WTC11 (cell line): Measurements from ENCODE around the gene ACAT2. TPM values are rescaled to one million over a fixed set of nuclear protein-coding genes. Genes with fewer than 3 reads are reported as not detected.

Source experiments
- ATAC-seq: fragments of 200-7000 bp; cut with Tn5 transposase; 2 replicates; pipeline ENCODE4 v1.10.0; 2021; ENCODE audit warnings: mild to moderate bottlenecking, moderate library complexity
- CTCF ChIA-PET: fragments of 300-600 bp; sonication (Branson Sonifier 250); formaldehyde crosslinking; loops from one replicate; lab custom pipeline; 2021; ENCODE audit warnings: antibody characterized with exemption; lab: Charles Lee
- POLR2A ChIA-PET: fragments of 350-600 bp; sonication (Branson Sonifier 250); formaldehyde crosslinking; loops from one replicate; lab custom pipeline; 2021; ENCODE audit warnings: antibody characterized with exemption; lab: Charles Lee
- DNase-seq: peaks from one replicate; pipeline ENCODE4 v3.0.0; 2021; ENCODE audit warnings: low spot score
- H3K27ac Mint-ChIP-seq: 2 replicates; pipeline ENCODE4 v1.8.0; 2021; ENCODE audit warnings: mixed read lengths
- H3K27me3 Mint-ChIP-seq: 2 replicates; pipeline ENCODE4 v1.8.0; 2021; ENCODE audit warnings: low read depth, mild to moderate bottlenecking, moderate library complexity, mixed read lengths
- H3K36me3 Mint-ChIP-seq: 2 replicates; pipeline ENCODE4 v1.8.0; 2021; ENCODE audit warnings: mixed read lengths
- H3K4me1 Mint-ChIP-seq: 2 replicates; pipeline ENCODE4 v1.8.0; 2022; ENCODE audit warnings: mixed read lengths
- H3K4me3 Mint-ChIP-seq: 2 replicates; pipeline ENCODE4 v1.8.0; 2021; ENCODE audit warnings: mild to moderate bottlenecking, moderate library complexity, mixed read lengths
- H3K9me3 Mint-ChIP-seq: 2 replicates; pipeline ENCODE4 v1.8.0; 2021; ENCODE audit warnings: mixed read lengths
- EMX1 ChIP-seq: fragments of 250-450 bp; sonication (Bioruptor Pico); IDR thresholded peaks from 2 replicates; pipeline ENCODE4 v1.8.0; 2021; ENCODE audit warnings: mild to moderate bottlenecking
- FOXJ3 ChIP-seq: sonication (generic); formaldehyde crosslinking; IDR thresholded peaks from 2 replicates; pipeline ENCODE4 v1.9.0; 2021; ENCODE audit warnings: missing genetic modification reagents, mild to moderate bottlenecking, borderline replicate concordance
- GABPB1 ChIP-seq: sonication (generic); formaldehyde crosslinking; IDR thresholded peaks from 2 replicates; pipeline ENCODE4 v1.8.1; 2023; ENCODE audit warnings: mild to moderate bottlenecking, missing genetic modification reagents
- MYBL2 ChIP-seq: sonication (generic); formaldehyde crosslinking; IDR thresholded peaks from 2 replicates; pipeline ENCODE4 v1.8.1; 2023; ENCODE audit warnings: mild to moderate bottlenecking, moderate library complexity, missing genetic modification reagents
- SOX15 ChIP-seq: fragments of 250-450 bp; sonication (Bioruptor Pico); IDR thresholded peaks from 2 replicates; pipeline ENCODE4 v1.9.0; 2021; ENCODE audit warnings: mild to moderate bottlenecking
- ZNF121 ChIP-seq: sonication (generic); formaldehyde crosslinking; IDR thresholded peaks from 2 replicates; pipeline ENCODE4 v1.8.0; 2023; ENCODE audit warnings: missing genetic modification reagents
- ZNF138 ChIP-seq: sonication (generic); formaldehyde crosslinking; conservative IDR thresholded peaks from 2 replicates; pipeline ENCODE4 v1.8.1; 2022; ENCODE audit warnings: mild to moderate bottlenecking, moderate library complexity, missing genetic modification reagents
- ZNF263 ChIP-seq: sonication (generic); formaldehyde crosslinking; IDR thresholded peaks from 2 replicates; pipeline ENCODE4 v1.8.1; 2022; ENCODE audit warnings: low read depth, mild to moderate bottlenecking, moderate library complexity, missing genetic modification reagents
- ZNF317 ChIP-seq: sonication (generic); formaldehyde crosslinking; IDR thresholded peaks from 2 replicates; pipeline ENCODE4 v1.8.1; 2023; ENCODE audit warnings: low read depth, mild to moderate bottlenecking, moderate library complexity, missing genetic modification reagents, borderline replicate concordance
- ZNF396 ChIP-seq: fragments of 250-450 bp; sonication (Bioruptor Pico); IDR thresholded peaks from 2 replicates; pipeline ENCODE4 v1.8.0; 2021; ENCODE audit warnings: mild to moderate bottlenecking, moderate library complexity, borderline replicate concordance
- total RNA-seq: library from RNA; stranded (reverse); gene quantifications from 3 replicates; pipeline ENCODE4 v1.2.3, GENCODE V29; 2021
- TF ChIP-seq, protein P1 (sequence below): sonication (generic); formaldehyde crosslinking; IDR thresholded peaks from 2 replicates; pipeline ENCODE4 v1.8.0; 2022; ENCODE audit warnings: mild to moderate bottlenecking, missing genetic modification reagents
- TF ChIP-seq, protein P2 (sequence below): sonication (generic); formaldehyde crosslinking; IDR thresholded peaks from 2 replicates; pipeline ENCODE4 v1.8.1; 2023; ENCODE audit warnings: mild to moderate bottlenecking, missing genetic modification reagents, moderate library complexity
- TF ChIP-seq, protein P3 (sequence below): fragments of 250-450 bp; sonication (Bioruptor Pico); IDR thresholded peaks from 2 replicates; pipeline ENCODE4 v2.1.2; 2022; ENCODE audit warnings: mild to moderate bottlenecking, moderate library complexity
- TF ChIP-seq, protein P4 (sequence below): fragments of 250-450 bp; sonication (Bioruptor Pico); IDR thresholded peaks from 2 replicates; pipeline ENCODE4 v1.9.0; 2021; ENCODE audit warnings: mild to moderate bottlenecking
- TF ChIP-seq, protein P5 (sequence below): sonication (generic); formaldehyde crosslinking; IDR thresholded peaks from 2 replicates; pipeline ENCODE4 v1.8.1; 2022; ENCODE audit warnings: low read depth, mild to moderate bottlenecking, moderate library complexity, missing genetic modification reagents, borderline replicate concordance
- TF ChIP-seq, protein P6 (sequence below): sonication (generic); formaldehyde crosslinking; IDR thresholded peaks from 2 replicates; pipeline ENCODE4 v1.8.0; 2022; ENCODE audit warnings: missing genetic modification reagents

ACAT2 gene
- total RNA-seq, 1 experiment from 2014 or later, result 138 TPM

DNA sequence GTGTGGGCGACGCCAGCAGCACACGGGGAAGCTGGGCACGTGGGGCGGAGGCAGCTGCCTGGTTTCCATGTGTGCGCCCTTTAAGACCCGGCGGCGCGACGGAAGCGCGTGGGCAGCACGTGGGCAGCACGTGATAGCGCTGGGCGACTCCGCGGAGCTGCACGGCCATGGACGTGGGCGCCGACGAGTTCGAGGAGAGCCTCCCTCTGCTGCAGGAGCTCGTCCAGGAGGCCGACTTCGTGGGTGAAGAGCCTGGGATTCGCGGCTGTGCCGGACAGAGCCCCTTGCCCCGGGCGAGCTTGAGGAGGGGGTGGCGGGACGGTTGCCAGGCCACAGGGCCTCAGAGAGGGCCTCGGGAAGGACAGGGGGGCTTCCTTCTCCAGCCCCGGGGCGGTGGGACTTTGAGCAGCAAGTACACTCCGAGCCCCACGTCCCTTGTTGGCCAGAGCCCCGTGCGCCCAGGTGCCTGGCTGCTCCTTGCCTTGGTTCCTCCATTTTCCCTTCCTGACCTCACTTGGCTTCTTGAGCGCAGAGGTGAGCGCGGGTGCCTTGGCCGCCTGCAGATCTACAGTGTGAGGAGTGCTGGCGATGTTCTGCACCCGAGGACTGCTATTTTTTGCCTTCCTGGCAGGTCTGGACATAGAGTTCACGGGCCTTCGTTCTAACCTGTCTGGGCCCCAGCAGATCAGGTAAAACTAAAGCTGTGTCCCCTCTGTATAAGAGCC is 38.5 kb downstream of the ACAT2 start, which contains the start of gene PNLDC1:
Gene PNLDC1, plus strand, starts transcription at position 136 of the 725 bp plus-strand sequence. Its CDS starts 32 bp downstream, at position 168.
- Mint-ChIP-seq H3K27me3 (no peaks in the 10 kb centered on the region), H3K27ac (peak within 1 kb of the TSS; percentile 86), H3K9me3 (no peaks in the 10 kb centered on the region), H3K4me3 (no peak within 1 kb of the TSS), H3K36me3 (peaks cover 23% of the 10 kb centered on the region), H3K4me1 (0 out of 2 replicates have a peak, but pooled peaks cover 5% of the 10 kb centered on the region)
- no peak for DNase-seq
- CTCF ChIA-PET, result interaction anchor here (1.5 kb wide), 1 partner anchor 53 kb away, joined by 7 read pairs; no protein-coding TSS in a partner anchor
- POLR2A ChIA-PET, result interaction anchor here (0.9 to 1.1 kb wide), 2 partner anchors 9 to 10 kb away, joined by 3 read pairs; partner anchors contain the start of gene MRPL18
- TF ChIP-seq, protein P1, sequence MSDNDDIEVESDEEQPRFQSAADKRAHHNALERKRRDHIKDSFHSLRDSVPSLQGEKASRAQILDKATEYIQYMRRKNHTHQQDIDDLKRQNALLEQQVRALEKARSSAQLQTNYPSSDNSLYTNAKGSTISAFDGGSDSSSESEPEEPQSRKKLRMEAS (CRISPR knock-in tag), result 0 out of 2 replicates have a peak, but pooled peaks have one; percentile 23
- no peak for TF ChIP-seq FOXJ3 (CRISPR knock-in tag)
- peak; percentile 56 for ATAC-seq

DNA sequence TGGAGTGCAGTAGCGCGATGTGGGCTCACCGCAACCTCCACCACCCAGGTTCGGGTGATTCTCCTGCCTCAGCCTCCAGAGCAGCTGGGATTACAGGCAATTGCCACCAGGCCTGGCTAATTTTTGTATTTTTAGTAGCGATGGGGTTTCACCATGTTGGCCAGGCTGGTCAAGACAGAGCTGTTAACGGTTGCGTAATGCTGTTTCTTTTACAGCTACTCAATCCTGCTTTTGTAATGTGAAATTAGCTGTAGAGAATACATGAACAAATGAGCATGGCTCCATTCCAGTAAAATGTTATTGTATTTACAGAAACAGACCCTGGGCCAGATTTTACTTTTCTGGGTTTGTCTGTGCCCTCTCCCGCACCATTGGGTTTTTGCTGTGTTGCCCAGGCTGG is 40.1 kb downstream of the ACAT2 start:
- no peak overlapping the region for H3K4me3 Mint-ChIP-seq
- ChIA-PET POLR2A (no interaction called here), CTCF (interaction anchor here (0.9 kb wide), 1 partner anchor 51 kb away, joined by 3 read pairs; no protein-coding TSS in a partner anchor)
- H3K27ac Mint-ChIP-seq, result no peak overlapping the region
- no peaks in the 10 kb centered on the region for H3K27me3 Mint-ChIP-seq
- DNase-seq, result no peak
- ATAC-seq, result no peak
- 0 out of 2 replicates have a peak, but pooled peaks cover 5% of the 10 kb centered on the region for H3K4me1 Mint-ChIP-seq
- H3K36me3 Mint-ChIP-seq, result peaks cover 17% of the 10 kb centered on the region
- H3K9me3 Mint-ChIP-seq, result no peaks in the 10 kb centered on the region
- TF ChIP-seq ZNF263 (CRISPR knock-in tag) (no peak), ZNF138 (CRISPR knock-in tag) (no peak), SOX15 (CRISPR knock-in tag) (no peak), EMX1 (CRISPR knock-in tag) (no peak), MYBL2 (CRISPR knock-in tag) (no peak), ZNF317 (CRISPR knock-in tag) (no peak), ZNF121 (CRISPR knock-in tag) (no peak), GABPB1 (CRISPR knock-in tag) (no peak), ZNF396 (CRISPR knock-in tag) (no peak)
- TF ChIP-seq, protein P2, sequence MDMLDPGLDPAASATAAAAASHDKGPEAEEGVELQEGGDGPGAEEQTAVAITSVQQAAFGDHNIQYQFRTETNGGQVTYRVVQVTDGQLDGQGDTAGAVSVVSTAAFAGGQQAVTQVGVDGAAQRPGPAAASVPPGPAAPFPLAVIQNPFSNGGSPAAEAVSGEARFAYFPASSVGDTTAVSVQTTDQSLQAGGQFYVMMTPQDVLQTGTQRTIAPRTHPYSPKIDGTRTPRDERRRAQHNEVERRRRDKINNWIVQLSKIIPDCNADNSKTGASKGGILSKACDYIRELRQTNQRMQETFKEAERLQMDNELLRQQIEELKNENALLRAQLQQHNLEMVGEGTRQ, result no peak
- TF ChIP-seq, protein P3, sequence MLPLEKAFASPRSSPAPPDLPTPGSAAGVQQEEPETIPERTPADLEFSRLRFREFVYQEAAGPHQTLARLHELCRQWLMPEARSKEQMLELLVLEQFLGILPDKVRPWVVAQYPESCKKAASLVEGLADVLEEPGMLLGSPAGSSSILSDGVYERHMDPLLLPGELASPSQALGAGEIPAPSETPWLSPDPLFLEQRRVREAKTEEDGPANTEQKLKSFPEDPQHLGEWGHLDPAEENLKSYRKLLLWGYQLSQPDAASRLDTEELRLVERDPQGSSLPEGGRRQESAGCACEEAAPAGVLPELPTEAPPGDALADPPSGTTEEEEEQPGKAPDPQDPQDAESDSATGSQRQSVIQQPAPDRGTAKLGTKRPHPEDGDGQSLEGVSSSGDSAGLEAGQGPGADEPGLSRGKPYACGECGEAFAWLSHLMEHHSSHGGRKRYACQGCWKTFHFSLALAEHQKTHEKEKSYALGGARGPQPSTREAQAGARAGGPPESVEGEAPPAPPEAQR (CRISPR knock-in tag), result no peak
- TF ChIP-seq, protein P4, sequence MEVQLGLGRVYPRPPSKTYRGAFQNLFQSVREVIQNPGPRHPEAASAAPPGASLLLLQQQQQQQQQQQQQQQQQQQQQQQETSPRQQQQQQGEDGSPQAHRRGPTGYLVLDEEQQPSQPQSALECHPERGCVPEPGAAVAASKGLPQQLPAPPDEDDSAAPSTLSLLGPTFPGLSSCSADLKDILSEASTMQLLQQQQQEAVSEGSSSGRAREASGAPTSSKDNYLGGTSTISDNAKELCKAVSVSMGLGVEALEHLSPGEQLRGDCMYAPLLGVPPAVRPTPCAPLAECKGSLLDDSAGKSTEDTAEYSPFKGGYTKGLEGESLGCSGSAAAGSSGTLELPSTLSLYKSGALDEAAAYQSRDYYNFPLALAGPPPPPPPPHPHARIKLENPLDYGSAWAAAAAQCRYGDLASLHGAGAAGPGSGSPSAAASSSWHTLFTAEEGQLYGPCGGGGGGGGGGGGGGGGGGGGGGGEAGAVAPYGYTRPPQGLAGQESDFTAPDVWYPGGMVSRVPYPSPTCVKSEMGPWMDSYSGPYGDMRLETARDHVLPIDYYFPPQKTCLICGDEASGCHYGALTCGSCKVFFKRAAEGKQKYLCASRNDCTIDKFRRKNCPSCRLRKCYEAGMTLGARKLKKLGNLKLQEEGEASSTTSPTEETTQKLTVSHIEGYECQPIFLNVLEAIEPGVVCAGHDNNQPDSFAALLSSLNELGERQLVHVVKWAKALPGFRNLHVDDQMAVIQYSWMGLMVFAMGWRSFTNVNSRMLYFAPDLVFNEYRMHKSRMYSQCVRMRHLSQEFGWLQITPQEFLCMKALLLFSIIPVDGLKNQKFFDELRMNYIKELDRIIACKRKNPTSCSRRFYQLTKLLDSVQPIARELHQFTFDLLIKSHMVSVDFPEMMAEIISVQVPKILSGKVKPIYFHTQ (CRISPR knock-in tag), result no peak
- TF ChIP-seq, protein P5, sequence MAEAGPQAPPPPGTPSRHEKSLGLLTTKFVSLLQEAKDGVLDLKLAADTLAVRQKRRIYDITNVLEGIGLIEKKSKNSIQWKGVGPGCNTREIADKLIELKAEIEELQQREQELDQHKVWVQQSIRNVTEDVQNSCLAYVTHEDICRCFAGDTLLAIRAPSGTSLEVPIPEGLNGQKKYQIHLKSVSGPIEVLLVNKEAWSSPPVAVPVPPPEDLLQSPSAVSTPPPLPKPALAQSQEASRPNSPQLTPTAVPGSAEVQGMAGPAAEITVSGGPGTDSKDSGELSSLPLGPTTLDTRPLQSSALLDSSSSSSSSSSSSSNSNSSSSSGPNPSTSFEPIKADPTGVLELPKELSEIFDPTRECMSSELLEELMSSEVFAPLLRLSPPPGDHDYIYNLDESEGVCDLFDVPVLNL (CRISPR knock-in tag), result no peak
- TF ChIP-seq, protein P6, sequence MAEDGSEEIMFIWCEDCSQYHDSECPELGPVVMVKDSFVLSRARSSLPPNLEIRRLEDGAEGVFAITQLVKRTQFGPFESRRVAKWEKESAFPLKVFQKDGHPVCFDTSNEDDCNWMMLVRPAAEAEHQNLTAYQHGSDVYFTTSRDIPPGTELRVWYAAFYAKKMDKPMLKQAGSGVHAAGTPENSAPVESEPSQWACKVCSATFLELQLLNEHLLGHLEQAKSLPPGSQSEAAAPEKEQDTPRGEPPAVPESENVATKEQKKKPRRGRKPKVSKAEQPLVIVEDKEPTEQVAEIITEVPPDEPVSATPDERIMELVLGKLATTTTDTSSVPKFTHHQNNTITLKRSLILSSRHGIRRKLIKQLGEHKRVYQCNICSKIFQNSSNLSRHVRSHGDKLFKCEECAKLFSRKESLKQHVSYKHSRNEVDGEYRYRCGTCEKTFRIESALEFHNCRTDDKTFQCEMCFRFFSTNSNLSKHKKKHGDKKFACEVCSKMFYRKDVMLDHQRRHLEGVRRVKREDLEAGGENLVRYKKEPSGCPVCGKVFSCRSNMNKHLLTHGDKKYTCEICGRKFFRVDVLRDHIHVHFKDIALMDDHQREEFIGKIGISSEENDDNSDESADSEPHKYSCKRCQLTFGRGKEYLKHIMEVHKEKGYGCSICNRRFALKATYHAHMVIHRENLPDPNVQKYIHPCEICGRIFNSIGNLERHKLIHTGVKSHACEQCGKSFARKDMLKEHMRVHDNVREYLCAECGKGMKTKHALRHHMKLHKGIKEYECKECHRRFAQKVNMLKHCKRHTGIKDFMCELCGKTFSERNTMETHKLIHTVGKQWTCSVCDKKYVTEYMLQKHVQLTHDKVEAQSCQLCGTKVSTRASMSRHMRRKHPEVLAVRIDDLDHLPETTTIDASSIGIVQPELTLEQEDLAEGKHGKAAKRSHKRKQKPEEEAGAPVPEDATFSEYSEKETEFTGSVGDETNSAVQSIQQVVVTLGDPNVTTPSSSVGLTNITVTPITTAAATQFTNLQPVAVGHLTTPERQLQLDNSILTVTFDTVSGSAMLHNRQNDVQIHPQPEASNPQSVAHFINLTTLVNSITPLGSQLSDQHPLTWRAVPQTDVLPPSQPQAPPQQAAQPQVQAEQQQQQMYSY, result no peak
